K562 (cell line): ENCODE measurements around the gene PRR20C. TPM values are rescaled to one million over a fixed set of nuclear protein-coding genes. Genes with fewer than 3 reads are reported as not detected.
"Not testable (repeated sequence)": the region's sequence is repeated elsewhere in the genome, so short reads cannot be mapped to it uniquely, and the experiment has no call there.

ENCODE experiments used
- ATAC-seq: fragments of 200-7000 bp; cut with Tn5 transposase; 3 replicates; pipeline ENCODE4 v1.9.1; 2020; ENCODE audit warnings: moderate library complexity
- BruUV-seq: library from RNA; stranded (reverse); fragments of 400-500 nt; replicated peaks from 2 replicates; lab custom pipeline; 2021; lab: Mats Ljungman, UMichigan
- CTCF ChIA-PET: fragments of 300-600 bp; formaldehyde crosslinking; extraction: SDS; loops from one replicate; lab custom pipeline; 2021; ENCODE audit warnings: low intra/inter-chr PET ratio; lab: Yijun Ruan, JAX
- POLR2A ChIA-PET: fragments of 300-600, 350-650 bp; sonication (Branson Sonifier 250); formaldehyde crosslinking; extraction: SDS; loops from one replicate; lab custom pipeline; 2021; ENCODE audit warnings: antibody characterized with exemption, inconsistent platforms; lab: Yijun Ruan, JAX
- DNase-seq, 4 experiments: peaks; one replicate each; pipeline versions ENCODE4 v3.0.0 to v3.0.0-alpha.2; 2011 to 2018; ENCODE audit warnings: low spot score in 3 of 4, mixed read lengths in 3 of 4; ENCODE audit errors: extremely low read depth in 1 of 4
- FAIRE-seq: peaks from 2 replicates; lab custom pipeline; 2011; peaks lifted over from hg19 to GRCh38; lab: Jason Lieb, UNC
- H2AFZ ChIP-seq: 2 replicates; pipeline ENCODE4 v1.6.0; 2011; ENCODE audit warnings: low read depth, low read length, control low read depth, inconsistent platforms
- H3K27ac ChIP-seq: fragments of 200-600 bp; 3 replicates; pipeline ENCODE4 v1.8.0; 2011; ENCODE audit warnings: low read depth, mild to moderate bottlenecking, control low read depth, inconsistent platforms, low read length, moderate library complexity, mixed read lengths; ENCODE audit errors: extremely low read depth
- H3K27me3 ChIP-seq, 2 experiments: fragments of 300-600 bp in 1 of 2; 2 replicates in 1 of 2; 3 replicates in 1 of 2; pipeline versions ENCODE4 v1.6.0 to v1.8.0; 2011; ENCODE audit warnings: inconsistent platforms in 2 of 2, low read length in 2 of 2, mild to moderate bottlenecking in 1 of 2, mixed read lengths in 1 of 2, moderate library complexity in 1 of 2; ENCODE audit not compliant: control insufficient read depth in 2 of 2, insufficient read depth in 2 of 2
- H3K36me3 ChIP-seq: fragments of 300-600 bp; 3 replicates; pipeline ENCODE4 v1.8.0; 2011; ENCODE audit warnings: mild to moderate bottlenecking, low read length, inconsistent platforms; ENCODE audit not compliant: control insufficient read depth, insufficient read depth
- H3K4me1 ChIP-seq, 2 experiments: fragments of 200-600 bp in 1 of 2; replicated peaks in 1 of 2; 2 replicates in 1 of 2; 3 replicates in 1 of 2; pipeline versions ENCODE4 v1.5.1 to v1.8.0; 2011; ENCODE audit warnings: inconsistent platforms in 2 of 2, low read length in 2 of 2, mild to moderate bottlenecking in 1 of 2, mixed read lengths in 1 of 2, moderate library complexity in 1 of 2; ENCODE audit not compliant: control insufficient read depth in 2 of 2, insufficient read depth in 2 of 2
- H3K4me2 ChIP-seq: 2 replicates; pipeline ENCODE4 v1.6.1; 2011; ENCODE audit warnings: low read length, control low read depth, inconsistent platforms, mixed read lengths; ENCODE audit not compliant: insufficient read depth
- H3K4me3 ChIP-seq: fragments of 200-600 bp; sonication (generic), shearing (Covaris generic); 2 replicates; pipeline ENCODE4 v1.5.1; 2016; ENCODE audit warnings: control low read depth, inconsistent platforms
- H3K79me2 ChIP-seq: fragments of 200-600 bp; 3 replicates; pipeline ENCODE4 v1.8.0; 2011; ENCODE audit warnings: low read length, inconsistent platforms; ENCODE audit not compliant: control insufficient read depth, insufficient read depth
- H3K9ac ChIP-seq, 2 experiments: 2 replicates each; pipeline versions ENCODE4 v1.6.0 to v1.6.1; 2011; ENCODE audit warnings: low read depth in 2 of 2, low read length in 2 of 2, control low read depth in 1 of 2, inconsistent platforms in 1 of 2, mild to moderate bottlenecking in 1 of 2, mixed read lengths in 1 of 2; ENCODE audit not compliant: insufficient read depth in 1 of 2
- H3K9me1 ChIP-seq: one replicate; pipeline ENCODE4 v1.6.0; 2011; ENCODE audit warnings: inconsistent platforms, mild to moderate bottlenecking, low read length, moderate library complexity; ENCODE audit not compliant: control insufficient read depth, insufficient read depth
- H3K9me3 ChIP-seq: replicated peaks from 2 replicates; pipeline ENCODE4 v1.5.1; 2011; ENCODE audit warnings: low read depth, low read length, inconsistent platforms; ENCODE audit not compliant: control insufficient read depth, insufficient read depth
- H4K20me1 ChIP-seq: replicated peaks from 2 replicates; pipeline ENCODE4 v1.6.1; 2011; ENCODE audit warnings: low read length, inconsistent platforms, mixed read lengths; ENCODE audit not compliant: control insufficient read depth, insufficient read depth
- CCAR2 ChIP-seq: fragments of 200-400 bp; formaldehyde crosslinking; IDR thresholded peaks from 2 replicates; pipeline ENCODE4 v1.6.1; 2017; ENCODE audit warnings: mild to moderate bottlenecking, low read depth, low read length
- CUX1 ChIP-seq: fragments of 200-800 bp; sonication (Bioruptor generic); IDR thresholded peaks from 2 replicates; pipeline ENCODE4 v1.6.1; 2016; ENCODE audit warnings: missing genetic modification characterization, missing compliant biosample characterization
- ILK ChIP-seq: fragments of 450-650 bp; IDR thresholded peaks from 2 replicates; pipeline ENCODE4 v1.6.1; 2016; ENCODE audit warnings: missing genetic modification characterization, low read depth, mild to moderate bottlenecking, missing compliant biosample characterization, moderate library complexity, borderline replicate concordance
- JUNB ChIP-seq: fragments of 450-650 bp; formaldehyde crosslinking; conservative IDR thresholded peaks from 2 replicates; pipeline ENCODE4 v1.4.0; 2020; ENCODE audit warnings: mild to moderate bottlenecking
- MCM7 ChIP-seq, 2 experiments: fragments of 450-650 bp; IDR thresholded peaks; 2 replicates each; pipeline ENCODE4 v1.6.1; 2016 to 2018
- RUNX1 ChIP-seq: sonication (generic); IDR thresholded peaks from 2 replicates; pipeline ENCODE4 v1.6.1; 2016; ENCODE audit warnings: antibody characterized with exemption, low read depth
- ZBTB17 ChIP-seq: fragments of 450-650 bp; formaldehyde crosslinking; IDR thresholded peaks from 2 replicates; pipeline ENCODE4 v1.4.0; 2020; ENCODE audit warnings: mild to moderate bottlenecking
- ZFP36 ChIP-seq: fragments of 150-350 bp; IDR thresholded peaks from 2 replicates; pipeline ENCODE4 v1.6.1; 2018; ENCODE audit warnings: low read length, low read depth; ENCODE audit not compliant: partially characterized antibody
- ZNF695 ChIP-seq: fragments of 450-650 bp; formaldehyde crosslinking; IDR thresholded peaks from 2 replicates; pipeline ENCODE4 v1.4.0; 2020; ENCODE audit warnings: mild to moderate bottlenecking, moderate library complexity
- WGBS: fragments of 100-300 bp; shearing (Covaris generic); methylation state at CpG from one replicate; pipeline ENCODE4 v1.1.6; 2016; ENCODE audit warnings: low coverage, mixed read lengths; ENCODE audit not compliant: insufficient coverage; ENCODE audit errors: missing lambda C conversion rate; 5-methylcytosine and 5-hydroxymethylcytosine counted together
- in situ Hi-C: fragments of 300-500 bp; cut with MboI; formaldehyde crosslinking; loops from 4 replicates; pipeline ENCODE4 v1.15.0; 2018; ENCODE audit warnings: inconsistent platforms, mixed read lengths
- intact Hi-C: fragments of 100-400 bp; cut with micrococcal nuclease; formaldehyde crosslinking; loops from 2 replicates; pipeline ENCODE4 v1.14.2; 2022
- polyA plus RNA-seq, 8 experiments: library from polyadenylated mRNA; depleted of rRNA in 4 of 8; stranded (reverse) in 5 of 8; unstranded in 3 of 8; fragments of >200 nt; fragmentation: Nextera tagmentation in 2 of 8; fragmentation: Illumina TruSeq in 1 of 8; extraction: Ambion mirVana in 2 of 8; extraction: Trizol in 1 of 8; gene quantifications; 2 replicates each; pipeline versions ENCODE4 v1.2.1 to v1.2.3, GENCODE V29; 2011 to 2014; ENCODE audit warnings: inconsistent platforms in 1 of 8, missing spikeins in 1 of 8
- total RNA-seq, 7 experiments: library from RNA; depleted of rRNA in 6 of 7; stranded (reverse); fragments of >200 nt in 6 of 7; fragmentation: Illumina TruSeq in 2 of 7; extraction: Trizol in 2 of 7; gene quantifications; 2 replicates each; pipeline versions ENCODE4 v1.2.1 to v1.2.3, GENCODE V29; 2011 to 2021; ENCODE audit warnings: low replicate concordance in 1 of 7
- TF ChIP-seq, protein P1 (sequence below): sonication (generic); formaldehyde crosslinking; IDR thresholded peaks from 2 replicates; pipeline ENCODE4 v1.8.0; 2022; ENCODE audit warnings: mild to moderate bottlenecking, missing genetic modification reagents

Gene PRR20C
- total and polyA plus RNA-seq, 9 of the 15 experiments (the other 6 are each of a cell fraction or from before 2014, with no cell fraction given), result not detected

DNA sequence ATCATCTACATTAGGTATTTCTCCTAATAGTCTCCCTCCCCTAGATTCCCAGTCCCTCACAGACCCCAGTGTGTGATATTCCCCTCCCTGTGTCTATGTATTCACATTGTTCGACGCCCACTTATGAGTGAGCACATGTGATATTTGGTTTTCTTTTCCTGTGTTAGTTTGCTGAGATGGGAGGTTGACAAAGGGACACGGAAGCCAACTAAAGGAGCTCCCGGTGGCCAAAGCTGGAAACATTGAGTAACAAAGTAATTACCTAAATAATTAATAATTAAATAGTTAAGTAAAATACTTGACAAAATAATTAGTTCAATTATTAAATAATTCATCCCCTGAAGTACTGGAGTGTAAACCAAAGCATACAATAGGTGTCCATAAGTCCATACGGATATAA lies 14.9 kb upstream of the PRR20C start:
- FAIRE-seq (no peak), ATAC-seq (no peak), DNase-seq (no peak)
- TF ChIP-seq ZBTB17 (CRISPR knock-in tag) (no peak), JUNB (no peak), MCM7 (IDR thresholded peaks at IDR 0.05) (no peak), ILK (tag) (no peak), ZFP36 (no peak), RUNX1 (no peak), CCAR2 (no peak), ZNF695 (CRISPR knock-in tag) (no peak), CUX1 (no peak)
- TF ChIP-seq, protein P1, sequence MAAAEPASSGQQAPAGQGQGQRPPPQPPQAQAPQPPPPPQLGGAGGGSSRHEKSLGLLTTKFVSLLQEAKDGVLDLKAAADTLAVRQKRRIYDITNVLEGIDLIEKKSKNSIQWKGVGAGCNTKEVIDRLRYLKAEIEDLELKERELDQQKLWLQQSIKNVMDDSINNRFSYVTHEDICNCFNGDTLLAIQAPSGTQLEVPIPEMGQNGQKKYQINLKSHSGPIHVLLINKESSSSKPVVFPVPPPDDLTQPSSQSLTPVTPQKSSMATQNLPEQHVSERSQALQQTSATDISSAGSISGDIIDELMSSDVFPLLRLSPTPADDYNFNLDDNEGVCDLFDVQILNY (CRISPR knock-in tag), result no peak
- BruUV-seq, result no TSS peak
- no peak overlapping the region for H3K4me2 ChIP-seq
- H4K20me1 ChIP-seq, result no peaks in the 10 kb centered on the region
- H3K27me3 ChIP-seq, result no peaks in the 10 kb centered on the region
- no peaks in the 10 kb centered on the region for H3K9me3 ChIP-seq
- CTCF ChIA-PET, result no interaction called here
- H3K4me1 ChIP-seq, result no peaks in the 10 kb centered on the region
- H3K9me1 ChIP-seq, result no peaks in the 10 kb centered on the region
- WGBS, result 0% methylated on average over 5 of the region's 5 CpGs
- no peak overlapping the region for H3K9ac ChIP-seq
- no peaks in the 10 kb centered on the region for H3K79me2 ChIP-seq
- no peak overlapping the region for H3K27ac ChIP-seq
- no peak overlapping the region for H2AFZ ChIP-seq
- POLR2A ChIA-PET, result no interaction called here
- intact Hi-C loops (no loop called here), in situ Hi-C loops (no loop called here)
- no peak overlapping the region for H3K4me3 ChIP-seq
- H3K36me3 ChIP-seq, result no peaks in the 10 kb centered on the region

- CTCF ChIA-PET, H3K4me2 ChIP-seq, H3K9ac ChIP-seq, H3K4me3 ChIP-seq, intact Hi-C loops, H3K9me1 ChIP-seq, in situ Hi-C loops, H4K20me1 ChIP-seq, H3K36me3 ChIP-seq, ATAC-seq, H3K27me3 ChIP-seq, H3K27ac ChIP-seq, H3K9me3 ChIP-seq, H3K4me1 ChIP-seq, FAIRE-seq, H2AFZ ChIP-seq, BruUV-seq, POLR2A ChIA-PET, H3K79me2 ChIP-seq, DNase-seq: not testable (repeated sequence)
- WGBS, result no CpG with 5 or more reads among the region's 18 CpGs
Measured at GRCh38 chr13:57139781-57140180, 14.1 kb upstream of the PRR20C start.
